ENCODE results near the gene WDR90. TPM values are rescaled to one million over a fixed set of nuclear protein-coding genes. Genes with fewer than 3 reads are reported as not detected.
A peak's percentile ranks its signal among the peaks of the same experiment; 100 is the strongest.

WDR90 gene
- polyA plus RNA-seq, 1 donor from 2014 or later: 32.1 TPM

GRCh38 chr16:667780-668518 lies 18.8 kb downstream of the WDR90 start, which contains the start of gene RHOT2:
Gene RHOT2, plus strand, starts transcription at chr16:668132. Its CDS starts 68 bp downstream, at chr16:668200.
- no peaks in the 10 kb centered on the region for H4K20me1 ChIP-seq (ENCODE audit: insufficient read depth)
- no peaks in the 10 kb centered on the region for H3F3A ChIP-seq (ENCODE audit: insufficient read depth, low read length, poor library complexity, severe bottlenecking)
- H3K9me2 ChIP-seq (ENCODE audit: insufficient read depth, low read length): no peaks in the 10 kb centered on the region
- H3K4me2 ChIP-seq (ENCODE audit: low read length): peak within 1 kb of the TSS; percentile 65
- peak within 1 kb of the TSS; percentile 24 for H3K27ac ChIP-seq (ENCODE audit: low read length)
- peaks cover 9% of the 10 kb centered on the region for H3K79me2 ChIP-seq (replicated peaks; ENCODE audit: insufficient read depth, low read length)
- peak; percentile 61 for TF ChIP-seq EP300 (conservative IDR thresholded peaks at IDR 0.05; ENCODE audit: poor library complexity, severe bottlenecking)
- TF ChIP-seq, protein P1, sequence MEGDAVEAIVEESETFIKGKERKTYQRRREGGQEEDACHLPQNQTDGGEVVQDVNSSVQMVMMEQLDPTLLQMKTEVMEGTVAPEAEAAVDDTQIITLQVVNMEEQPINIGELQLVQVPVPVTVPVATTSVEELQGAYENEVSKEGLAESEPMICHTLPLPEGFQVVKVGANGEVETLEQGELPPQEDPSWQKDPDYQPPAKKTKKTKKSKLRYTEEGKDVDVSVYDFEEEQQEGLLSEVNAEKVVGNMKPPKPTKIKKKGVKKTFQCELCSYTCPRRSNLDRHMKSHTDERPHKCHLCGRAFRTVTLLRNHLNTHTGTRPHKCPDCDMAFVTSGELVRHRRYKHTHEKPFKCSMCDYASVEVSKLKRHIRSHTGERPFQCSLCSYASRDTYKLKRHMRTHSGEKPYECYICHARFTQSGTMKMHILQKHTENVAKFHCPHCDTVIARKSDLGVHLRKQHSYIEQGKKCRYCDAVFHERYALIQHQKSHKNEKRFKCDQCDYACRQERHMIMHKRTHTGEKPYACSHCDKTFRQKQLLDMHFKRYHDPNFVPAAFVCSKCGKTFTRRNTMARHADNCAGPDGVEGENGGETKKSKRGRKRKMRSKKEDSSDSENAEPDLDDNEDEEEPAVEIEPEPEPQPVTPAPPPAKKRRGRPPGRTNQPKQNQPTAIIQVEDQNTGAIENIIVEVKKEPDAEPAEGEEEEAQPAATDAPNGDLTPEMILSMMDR (IDR thresholded peaks at IDR 0.05; ENCODE audit: poor library complexity, severe bottlenecking): peak; percentile 98
- peak; percentile 74 for TF ChIP-seq MXI1 (conservative IDR thresholded peaks at IDR 0.05; ENCODE audit: poor library complexity, severe bottlenecking)
- TF ChIP-seq, protein P2, sequence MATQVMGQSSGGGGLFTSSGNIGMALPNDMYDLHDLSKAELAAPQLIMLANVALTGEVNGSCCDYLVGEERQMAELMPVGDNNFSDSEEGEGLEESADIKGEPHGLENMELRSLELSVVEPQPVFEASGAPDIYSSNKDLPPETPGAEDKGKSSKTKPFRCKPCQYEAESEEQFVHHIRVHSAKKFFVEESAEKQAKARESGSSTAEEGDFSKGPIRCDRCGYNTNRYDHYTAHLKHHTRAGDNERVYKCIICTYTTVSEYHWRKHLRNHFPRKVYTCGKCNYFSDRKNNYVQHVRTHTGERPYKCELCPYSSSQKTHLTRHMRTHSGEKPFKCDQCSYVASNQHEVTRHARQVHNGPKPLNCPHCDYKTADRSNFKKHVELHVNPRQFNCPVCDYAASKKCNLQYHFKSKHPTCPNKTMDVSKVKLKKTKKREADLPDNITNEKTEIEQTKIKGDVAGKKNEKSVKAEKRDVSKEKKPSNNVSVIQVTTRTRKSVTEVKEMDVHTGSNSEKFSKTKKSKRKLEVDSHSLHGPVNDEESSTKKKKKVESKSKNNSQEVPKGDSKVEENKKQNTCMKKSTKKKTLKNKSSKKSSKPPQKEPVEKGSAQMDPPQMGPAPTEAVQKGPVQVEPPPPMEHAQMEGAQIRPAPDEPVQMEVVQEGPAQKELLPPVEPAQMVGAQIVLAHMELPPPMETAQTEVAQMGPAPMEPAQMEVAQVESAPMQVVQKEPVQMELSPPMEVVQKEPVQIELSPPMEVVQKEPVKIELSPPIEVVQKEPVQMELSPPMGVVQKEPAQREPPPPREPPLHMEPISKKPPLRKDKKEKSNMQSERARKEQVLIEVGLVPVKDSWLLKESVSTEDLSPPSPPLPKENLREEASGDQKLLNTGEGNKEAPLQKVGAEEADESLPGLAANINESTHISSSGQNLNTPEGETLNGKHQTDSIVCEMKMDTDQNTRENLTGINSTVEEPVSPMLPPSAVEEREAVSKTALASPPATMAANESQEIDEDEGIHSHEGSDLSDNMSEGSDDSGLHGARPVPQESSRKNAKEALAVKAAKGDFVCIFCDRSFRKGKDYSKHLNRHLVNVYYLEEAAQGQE (IDR thresholded peaks at IDR 0.05; ENCODE audit: borderline replicate concordance): no peak
- TF ChIP-seq RAD21 (conservative IDR thresholded peaks at IDR 0.05): peak; percentile 76
- TF ChIP-seq EZH2 (IDR thresholded peaks at IDR 0.05; ENCODE audit: borderline replicate concordance, insufficient read depth, low read length, poor library complexity, severe bottlenecking): no peak
- TF ChIP-seq SMC3 (conservative IDR thresholded peaks at IDR 0.05; ENCODE audit: poor library complexity): peak; percentile 90
- TF ChIP-seq TAF1 (IDR thresholded peaks at IDR 0.05; ENCODE audit: low read depth): no peak
- TF ChIP-seq POLR2AphosphoS5 (IDR thresholded peaks at IDR 0.05): peak; percentile 89
- peak within 1 kb of the TSS; percentile 83 for H3K9ac ChIP-seq (ENCODE audit: low read length)
- no peaks in the 10 kb centered on the region for H3K36me3 ChIP-seq (ENCODE audit: insufficient read depth, low read length)
- H3K27me3 ChIP-seq (ENCODE audit: insufficient read depth, low read depth, low read length): no peaks in the 10 kb centered on the region
- no peak within 1 kb of the TSS for H2AFZ ChIP-seq (ENCODE audit: low read depth, low read length)
- H3K4me3 ChIP-seq (ENCODE audit: low read length): peak within 1 kb of the TSS; percentile 98
- H3K9me3 ChIP-seq (ENCODE audit: low read length): no peaks in the 10 kb centered on the region

- H3K27ac ChIP-seq (ENCODE audit: low read length): peak overlapping the region; percentile 24
- no peak overlapping the region for H2AFZ ChIP-seq (ENCODE audit: low read depth, low read length)
- no peaks in the 10 kb centered on the region for H3K36me3 ChIP-seq (ENCODE audit: insufficient read depth, low read length)
These were observed 19.5 kb downstream of the WDR90 start for GRCh38 chr16:668519-669171.

More at GRCh38 chr16:668519-669171, 19.5 kb downstream of the WDR90 start:
- Histone ChIP-seq H4K20me1 (ENCODE audit: insufficient read depth) (no peaks in the 10 kb centered on the region), H3K4me2 (ENCODE audit: low read length) (peak overlapping the region; percentile 65), H3K9me2 (ENCODE audit: insufficient read depth, low read length) (no peaks in the 10 kb centered on the region), H3K79me2 (replicated peaks; ENCODE audit: insufficient read depth, low read length) (peaks cover 9% of the 10 kb centered on the region), H3F3A (ENCODE audit: insufficient read depth, low read length, poor library complexity, severe bottlenecking) (no peaks in the 10 kb centered on the region), H3K4me3 (ENCODE audit: low read length) (peak overlapping the region; percentile 98), H3K27me3 (ENCODE audit: insufficient read depth, low read depth, low read length) (no peaks in the 10 kb centered on the region), H3K9me3 (ENCODE audit: low read length) (no peaks in the 10 kb centered on the region), H3K9ac (ENCODE audit: low read length) (peak overlapping the region; percentile 83)
- no peak for TF ChIP-seq MXI1 (conservative IDR thresholded peaks at IDR 0.05; ENCODE audit: poor library complexity, severe bottlenecking)
- TF ChIP-seq, protein P1 (IDR thresholded peaks at IDR 0.05; ENCODE audit: poor library complexity, severe bottlenecking): no peak
- no peak for TF ChIP-seq RAD21 (conservative IDR thresholded peaks at IDR 0.05)
- TF ChIP-seq SMC3 (conservative IDR thresholded peaks at IDR 0.05; ENCODE audit: poor library complexity): no peak
- TF ChIP-seq POLR2AphosphoS5 (IDR thresholded peaks at IDR 0.05): no peak
- no peak for TF ChIP-seq EZH2 (IDR thresholded peaks at IDR 0.05; ENCODE audit: borderline replicate concordance, insufficient read depth, low read length, poor library complexity, severe bottlenecking)
- TF ChIP-seq TAF1 (IDR thresholded peaks at IDR 0.05; ENCODE audit: low read depth): no peak
- no peak for TF ChIP-seq EP300 (conservative IDR thresholded peaks at IDR 0.05; ENCODE audit: poor library complexity, severe bottlenecking)
- TF ChIP-seq, protein P2 (IDR thresholded peaks at IDR 0.05; ENCODE audit: borderline replicate concordance): no peak

Data from neural cell (in vitro differentiated cells).